Astrocyte of the hippocampus (primary cell): Measurements from ENCODE around the gene BTF3.
"Not testable (repeated sequence)": the region's sequence is repeated elsewhere in the genome, so short reads cannot be mapped to it uniquely, and the experiment has no call there.

Source experiments
- DNase-seq: peaks from one replicate; pipeline ENCODE4 v3.0.0; 2011; ENCODE audit warnings: low read depth, low spot score

Gene BTF3

DNA sequence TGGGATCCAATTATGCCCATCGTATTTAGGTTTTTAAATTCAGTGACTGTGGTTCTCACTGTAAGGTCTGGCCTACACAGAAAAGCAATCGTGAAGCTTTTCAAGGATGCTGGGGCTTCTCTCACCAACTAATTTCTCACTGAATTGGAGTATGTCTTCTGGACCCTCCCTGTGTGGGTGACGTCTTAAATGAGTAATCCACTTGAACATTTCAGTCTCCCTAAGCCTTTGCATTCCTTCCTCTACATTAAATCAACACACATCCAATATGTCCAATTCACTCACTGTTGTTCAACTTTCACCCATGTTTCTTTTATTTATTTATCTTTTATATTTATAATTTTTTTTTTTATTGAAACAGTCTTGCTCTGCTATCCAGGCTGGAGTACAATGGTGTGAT lies 12.5 kb upstream of the BTF3 start:
- DNase-seq: peak; percentile 34

DNA sequence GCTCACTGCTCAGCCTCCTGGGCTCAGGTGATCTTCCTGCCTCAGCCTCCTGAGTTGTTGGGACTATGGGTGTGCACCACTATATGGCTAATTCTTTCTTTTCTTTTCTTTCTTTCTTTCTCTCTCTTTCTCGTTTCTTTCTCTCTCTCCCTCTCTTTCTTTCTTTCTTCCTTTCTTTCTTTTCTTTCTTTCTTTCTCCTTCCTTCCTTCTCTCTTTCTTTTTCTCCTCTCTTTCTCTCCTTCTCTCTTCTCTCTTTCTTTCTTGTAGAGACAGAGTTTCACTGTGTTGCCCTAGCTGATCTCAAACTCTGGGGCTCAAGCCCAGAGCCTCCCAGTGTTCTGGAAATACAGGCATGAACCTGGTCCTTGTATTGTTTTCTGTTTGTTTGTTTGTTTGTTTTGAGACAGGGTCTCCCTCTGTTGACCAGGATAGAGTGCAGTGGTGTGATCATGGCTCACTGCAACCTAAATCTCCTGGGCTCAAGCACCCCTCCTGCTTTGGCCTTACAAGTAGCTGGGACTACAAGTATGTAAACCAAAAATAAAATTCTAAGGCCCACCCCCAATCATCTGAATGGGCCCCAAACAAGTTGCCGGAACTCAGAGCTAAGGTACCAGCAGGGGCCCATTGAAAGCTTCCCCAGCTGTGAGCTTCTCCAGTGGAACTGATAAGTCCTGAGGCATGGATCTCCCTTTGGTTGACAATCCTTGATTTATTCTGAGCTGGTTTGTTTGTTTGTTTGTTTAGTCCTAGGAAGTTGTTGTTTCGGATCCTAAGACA lies 11.9 kb upstream of the BTF3 start:
- no peak for DNase-seq

DNA sequence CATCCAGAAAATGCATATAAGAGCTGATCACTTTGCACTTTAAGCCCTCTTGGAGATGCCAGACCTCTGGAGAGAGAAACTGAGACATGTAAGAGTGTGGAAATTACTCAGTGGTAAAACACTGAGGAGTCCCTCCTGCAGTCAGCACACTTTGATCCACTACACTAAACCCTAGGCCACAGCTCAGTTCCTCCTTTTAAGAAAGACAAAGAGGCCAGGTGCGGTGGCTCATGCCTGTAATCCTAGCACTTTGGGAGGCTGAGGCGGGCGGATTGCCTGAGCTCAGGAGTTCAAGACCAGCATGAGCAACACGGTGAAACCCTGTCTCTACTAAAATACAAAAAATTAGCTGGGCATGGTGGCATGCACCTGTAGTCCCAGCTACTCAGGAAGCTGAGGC lies 11.0 kb upstream of the BTF3 start:
- not testable (repeated sequence) for DNase-seq

- DNase-seq: no peak
These were observed 10.4 kb upstream of the BTF3 start for GRCh38 chr5:73487815-73488214.

GRCh38 chr5:73488806-73489205 lies 9.4 kb upstream of the BTF3 start:
- DNase-seq: no peak

GRCh38 chr5:73490088-73490487 lies 8.2 kb upstream of the BTF3 start:
- no peak for DNase-seq

DNA sequence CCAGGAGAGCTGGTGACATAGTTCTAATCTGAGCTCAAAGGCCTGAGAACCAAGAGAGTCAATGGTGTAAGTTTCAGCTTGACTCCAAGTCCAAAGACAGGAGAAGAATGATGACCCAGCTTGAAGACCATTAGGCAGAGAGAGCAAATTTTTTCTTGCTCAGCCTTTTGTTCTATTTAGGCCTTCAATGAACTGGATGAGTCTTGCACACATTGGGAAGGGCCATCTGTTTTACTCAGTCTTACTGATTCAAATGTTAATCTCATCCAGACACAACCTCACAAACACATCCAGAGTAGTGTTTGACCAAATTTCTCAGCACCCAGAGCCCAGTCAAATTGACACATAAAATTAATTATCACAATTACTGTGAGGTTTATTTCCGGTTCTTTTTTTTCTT lies 7.1 kb upstream of the BTF3 start:
- DNase-seq: no peak

- DNase-seq: no peak
These were observed 4.8 kb upstream of the BTF3 start for GRCh38 chr5:73493421-73493820.

DNA sequence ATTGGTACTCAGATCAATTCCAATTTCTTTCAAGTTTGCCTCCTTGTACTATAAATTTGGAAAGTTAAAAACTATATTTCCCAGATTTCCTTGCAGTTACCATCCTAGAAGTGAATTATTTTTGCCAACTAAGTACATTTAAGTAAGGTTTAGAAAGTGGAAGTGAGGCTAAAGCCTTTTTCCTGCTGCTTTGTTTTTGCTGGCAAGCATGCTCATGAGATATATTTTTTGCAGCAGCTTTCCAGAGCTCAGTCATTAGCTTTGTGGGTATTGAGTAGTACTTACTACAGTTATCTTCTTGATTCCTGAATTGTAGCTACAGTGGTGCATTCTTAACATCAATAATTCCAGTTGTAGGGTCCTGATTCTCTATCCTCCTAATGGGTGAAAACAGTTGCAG lies 3.5 kb upstream of the BTF3 start:
- DNase-seq: no peak

GRCh38 chr5:73495772-73496335 lies 2.4 kb upstream of the BTF3 start:
- DNase-seq: no peak

DNA sequence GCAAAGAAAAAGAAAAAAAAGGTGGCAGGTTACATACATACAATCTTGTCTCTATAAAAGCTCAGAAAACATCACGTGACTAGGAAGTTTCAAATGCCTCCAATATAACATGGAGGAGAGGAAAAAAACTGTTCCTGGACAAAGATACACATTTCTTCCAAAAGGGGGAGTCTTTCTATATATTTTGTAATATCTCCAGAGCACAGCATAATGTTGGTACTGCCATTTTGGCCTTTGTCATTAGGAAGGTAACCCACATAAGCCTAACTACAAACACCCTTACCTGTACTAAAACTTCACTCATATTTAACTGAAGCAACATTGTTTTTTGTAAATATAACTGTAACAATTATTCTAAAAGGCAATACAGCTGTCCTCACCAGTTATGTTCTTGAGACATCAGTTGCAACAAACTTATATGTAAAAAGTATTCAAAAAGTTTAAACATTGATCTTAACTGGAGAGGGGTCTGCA lies 1.2 kb upstream of the BTF3 start:
- peak; percentile 75 for DNase-seq

GRCh38 chr5:73497497-73498056 lies 665 bp upstream of the BTF3 start:
- no peak for DNase-seq

DNA sequence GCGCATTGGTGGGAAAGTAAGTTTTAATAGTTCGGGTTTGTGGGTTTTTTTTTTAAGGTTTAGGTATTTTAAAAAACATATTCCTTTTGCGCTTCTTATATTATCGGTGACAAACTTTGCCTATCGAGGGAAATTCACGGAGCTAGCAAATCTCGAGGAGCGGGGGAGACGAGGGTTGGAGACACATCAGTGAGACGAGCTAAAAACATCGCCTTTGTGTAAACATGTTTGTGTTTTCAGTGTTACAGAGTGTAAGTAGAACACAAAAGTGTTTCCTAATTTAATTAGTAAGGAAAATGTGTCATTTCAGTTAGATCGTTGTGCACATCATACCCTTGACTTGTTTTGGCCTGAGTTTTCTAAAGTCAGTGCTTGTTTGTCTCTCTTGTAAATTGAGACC lies 945 bp downstream of the BTF3 start:
- DNase-seq: peak; percentile 7

DNA sequence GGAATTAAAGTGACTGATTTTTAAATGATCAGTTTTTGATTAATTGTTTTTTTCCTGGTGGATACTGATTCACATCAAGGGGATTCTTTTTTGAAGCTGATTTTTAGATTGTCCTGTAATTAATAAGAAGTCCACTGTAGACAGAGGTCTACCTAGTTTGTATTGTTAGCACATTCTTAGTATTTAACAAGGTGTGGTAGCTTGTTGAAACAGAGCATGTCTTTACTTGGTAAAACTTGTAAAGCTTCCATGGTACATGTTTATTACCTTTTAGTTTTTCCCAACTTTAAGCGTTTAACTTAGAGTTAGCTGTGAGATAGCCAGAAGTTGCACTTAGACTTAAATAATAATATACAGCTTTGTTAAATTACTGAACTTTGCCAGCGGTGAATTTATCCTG lies 1.5 kb downstream of the BTF3 start:
- no peak for DNase-seq

- no peak for DNase-seq
These were observed 3.2 kb downstream of the BTF3 start for GRCh38 chr5:73501406-73501805.

- DNase-seq: no peak
These were observed 8.3 kb downstream of the BTF3 start for GRCh38 chr5:73506459-73506955.

DNA sequence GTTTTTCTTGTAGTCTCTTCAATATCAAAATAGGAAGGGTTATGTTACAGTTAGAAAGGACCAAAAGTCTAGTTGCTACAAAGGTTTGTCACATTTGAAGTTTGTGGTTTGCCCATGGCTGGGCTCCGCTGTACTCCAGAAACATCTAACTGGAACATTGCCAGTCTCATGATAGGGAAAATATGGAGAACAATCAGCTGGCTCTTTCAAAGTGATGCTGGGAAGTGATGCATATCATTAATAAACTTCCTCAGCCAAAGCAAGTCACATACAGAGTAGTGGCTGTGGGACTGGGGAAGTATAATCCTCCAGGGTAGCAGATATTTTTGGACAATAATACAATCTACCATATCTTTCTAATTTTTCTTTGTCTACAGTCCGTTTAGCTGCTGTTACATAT lies 8.8 kb downstream of the BTF3 start:
- DNase-seq: peak; percentile 36

DNA sequence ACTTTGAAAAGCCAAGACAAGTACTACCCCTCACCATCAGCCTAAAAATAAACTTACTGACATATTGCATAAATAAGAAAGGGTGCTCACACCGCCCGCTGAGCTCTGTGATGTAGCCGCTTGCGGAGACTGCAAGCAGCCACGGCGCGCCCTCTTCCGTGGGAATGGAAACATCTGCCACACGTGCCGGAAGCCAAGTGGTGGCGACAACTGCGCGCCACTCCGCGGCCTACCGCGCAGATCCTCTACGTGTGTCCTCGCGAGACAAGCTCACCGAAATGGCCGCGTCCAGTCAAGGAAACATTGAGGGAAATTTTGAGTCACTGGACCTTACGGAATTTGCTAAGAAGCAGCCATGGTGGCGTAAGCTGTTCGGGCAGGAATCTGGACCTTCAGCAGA lies 10.3 kb downstream of the BTF3 start:
- DNase-seq: not testable (repeated sequence)

- DNase-seq: no peak
These were observed 15.8 kb downstream of the BTF3 start for GRCh38 chr5:73513996-73514395.

DNA sequence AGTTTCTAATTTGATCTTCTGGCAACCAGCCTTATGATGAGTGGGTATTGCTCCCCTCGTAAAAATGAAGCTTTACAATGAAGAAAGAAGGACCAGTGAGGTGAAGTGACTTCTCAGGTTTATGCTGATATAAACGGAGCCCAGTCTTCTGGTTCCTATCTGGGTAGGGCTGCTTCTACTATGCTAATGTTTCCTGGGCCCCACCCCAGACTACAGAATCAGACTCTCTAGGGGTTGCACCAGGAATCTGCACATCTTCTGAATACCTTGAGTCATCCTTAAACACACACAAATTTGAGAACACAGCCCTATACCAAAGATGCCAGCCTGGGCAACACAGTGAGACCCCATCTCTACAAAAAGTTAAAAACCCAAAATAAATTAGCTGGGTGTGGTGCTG lies 16.2 kb downstream of the BTF3 start:
- no peak for DNase-seq

GRCh38 chr5:73515232-73515631 lies 17.0 kb downstream of the BTF3 start:
- peak; percentile 29 for DNase-seq

DNA sequence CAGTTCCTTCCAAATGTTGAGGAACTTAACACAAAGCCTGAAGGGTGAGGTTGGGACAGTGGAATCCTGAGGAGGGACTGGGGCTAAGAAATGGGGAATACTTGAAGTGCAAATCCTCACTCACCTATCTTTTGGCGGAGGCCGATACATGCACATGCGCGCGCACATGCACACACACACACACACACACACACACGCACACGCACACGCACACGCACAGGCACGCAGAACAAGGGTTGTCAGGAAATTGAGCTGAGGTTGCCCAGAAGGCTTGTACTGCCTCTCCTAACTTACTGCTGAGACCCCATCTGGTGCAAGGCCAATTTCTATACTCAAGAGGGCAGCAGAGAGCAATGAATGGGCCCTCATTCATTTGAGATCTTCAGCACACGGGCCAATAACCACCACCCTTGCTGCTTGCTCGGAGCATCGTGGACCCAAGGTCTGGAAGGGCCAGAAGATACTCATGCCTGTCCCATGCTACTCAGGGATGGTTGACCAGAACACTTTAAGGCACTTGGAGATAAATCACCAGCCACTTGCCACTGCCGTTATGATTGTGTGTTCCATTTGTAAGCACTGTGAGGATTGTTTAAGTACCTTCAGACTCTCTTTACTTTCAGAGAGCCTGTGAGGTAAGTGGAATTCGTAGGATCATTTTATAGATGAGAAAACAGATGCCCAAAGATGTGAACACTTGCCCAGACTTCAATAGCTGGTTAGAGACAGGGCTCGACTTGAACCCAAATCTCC lies 21.5 kb downstream of the BTF3 start:
- DNase-seq: peak; percentile 88
